Measurements from ENCODE around the gene IGF1R. TPM values are rescaled to one million over a fixed set of nuclear protein-coding genes. Genes with fewer than 3 reads are reported as not detected.

The IGF1R gene
- total and polyA plus RNA-seq, 2 of the 8 experiments (the other 6 are each of a cell fraction or from before 2014, with no cell fraction given): 32.9 to 109 TPM

DNA sequence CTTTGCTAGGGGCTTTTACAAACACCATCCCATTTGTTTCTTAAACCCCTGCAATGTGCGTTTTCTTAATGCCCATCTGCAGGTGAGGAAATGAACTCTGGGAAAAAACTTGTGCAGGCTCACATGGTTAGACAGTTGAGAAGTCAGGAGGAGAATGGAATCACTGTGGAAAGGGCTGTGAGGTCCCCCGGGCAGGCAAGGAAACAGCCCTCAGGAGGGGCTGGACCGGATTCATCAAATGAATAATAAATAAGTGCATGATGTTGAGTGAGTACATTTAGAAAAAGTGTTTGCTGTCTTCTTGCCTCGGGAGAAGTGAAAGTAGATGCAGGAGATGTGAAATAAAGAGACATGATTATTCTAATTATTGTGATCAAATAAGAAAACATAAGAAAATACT, 282.7 kb downstream of the IGF1R start:
- no peak overlapping the region for H3K9ac ChIP-seq (replicated peaks in 1 of 4; ENCODE audit: extremely low read depth in 1 of 4, low read depth in 3 of 4, low read length in 3 of 4)
- ChIA-PET CTCF (ENCODE audit: partially characterized antibody) (no interaction called here), POLR2A (ENCODE audit: partially characterized antibody) (no interaction called here)
- peaks cover 5 to 44% (median 29%) of the 10 kb centered on the region in 4 experiments; a peak in 6 of 8 replicates for H3K36me3 ChIP-seq (ENCODE audit: control insufficient read depth in 2 of 4, insufficient read depth in 4 of 4, low read length in 3 of 4)
- H4K20me1 ChIP-seq (replicated peaks in 1 of 2; ENCODE audit: control insufficient read depth in 1 of 2, insufficient read depth in 2 of 2, low read length in 2 of 2): no peaks in the 10 kb centered on the region
- no peak overlapping the region for H3K56ac ChIP-seq (replicated peaks; ENCODE audit: insufficient read length, low read depth, low read length)
- H3K4me1 ChIP-seq (replicated peaks in 1 of 4; ENCODE audit: control insufficient read depth in 3 of 4, insufficient read depth in 4 of 4, low read length in 3 of 4): no peaks in the 10 kb centered on the region
- H2BK120ac ChIP-seq (replicated peaks; ENCODE audit: low read depth, low read length): no peak overlapping the region
- H3K27ac ChIP-seq (ENCODE audit: low read depth, low read length): no peak overlapping the region
- no peak overlapping the region for H2BK5ac ChIP-seq (ENCODE audit: low read depth, low read length)
- H2BK15ac ChIP-seq (ENCODE audit: low read length): no peak overlapping the region
- H4K5ac ChIP-seq (ENCODE audit: insufficient read length, low read depth, low read length): no peak overlapping the region
- H3K79me2 ChIP-seq (ENCODE audit: control insufficient read depth in 1 of 2, insufficient read depth in 2 of 2, low read length in 2 of 2): no peaks in the 10 kb centered on the region
- FAIRE-seq: no peak
- no peak overlapping the region for H3K4me2 ChIP-seq (ENCODE audit: insufficient read depth in 1 of 2, low read depth in 2 of 2, low read length in 2 of 2)
- no peak overlapping the region for H3K4me3 ChIP-seq (ENCODE audit: extremely low read depth in 1 of 4, insufficient read depth in 2 of 4, low read depth in 3 of 4, low read length in 4 of 4)
- H3K23ac ChIP-seq (ENCODE audit: insufficient read length): no peak overlapping the region
- no peak for DNase-seq (ENCODE audit: low read depth in 1 of 2, low spot score in 2 of 2)
- no peak overlapping the region for H4K8ac ChIP-seq (ENCODE audit: extremely low read depth, insufficient read depth, low read length)
- H3K18ac ChIP-seq (ENCODE audit: extremely low read depth, low read length): no peak overlapping the region
- H2AFZ ChIP-seq (ENCODE audit: low read length): no peak overlapping the region
- H3K14ac ChIP-seq (ENCODE audit: insufficient read length): no peak overlapping the region
- H3K4ac ChIP-seq (replicated peaks; ENCODE audit: insufficient read length, low read depth, low read length): no peak overlapping the region
- no peaks in the 10 kb centered on the region for H3K9me3 ChIP-seq (ENCODE audit: insufficient read depth in 2 of 2, low read depth in 1 of 2, low read length in 1 of 2)
- no peak overlapping the region for H2AK5ac ChIP-seq (ENCODE audit: low read depth, low read length)
- H4K91ac ChIP-seq (replicated peaks; ENCODE audit: insufficient read length, low read length): no peak overlapping the region
- no peaks in the 10 kb centered on the region; the same call in none of the 2 replicates for H3K79me1 ChIP-seq (ENCODE audit: low read depth, low read length)
- H3K23me2 ChIP-seq (ENCODE audit: low read depth, low read length): no peaks in the 10 kb centered on the region
- H2BK12ac ChIP-seq (ENCODE audit: low read depth, low read length): no peak overlapping the region
- WGBS, 2 experiments (ENCODE audit: extremely low coverage in 1 of 2, insufficient coverage in 1 of 2, insufficient read length in 1 of 2, insufficient replicate concordance in 2 of 2, low coverage in 1 of 2, low lambda C conversion rate in 2 of 2, missing lambda C conversion rate in 1 of 2): 93% methylated on average over 4 of the region's 4 CpGs; no CpG with 5 or more reads in 1 of the 2 experiments
- H3K27me3 ChIP-seq (replicated peaks in 1 of 4; ENCODE audit: control insufficient read depth in 3 of 4, extremely low read depth in 1 of 4, insufficient read depth in 3 of 4, low read length in 3 of 4): no peaks in the 10 kb centered on the region
- no peak overlapping the region for H2BK20ac ChIP-seq (ENCODE audit: low read length)
- TF ChIP-seq FOSL1 (IDR thresholded peaks at IDR 0.05; ENCODE audit: insufficient read depth, low read depth, low read length) (no peak), JUND (IDR thresholded peaks at IDR 0.05; ENCODE audit: low read length) (no peak), POLR2A (IDR thresholded peaks at IDR 0.05; ENCODE audit: control extremely low read depth in 1 of 2, low read depth in 2 of 2, low read length in 2 of 2) (no peak), CHD1 (IDR thresholded peaks at IDR 0.05; ENCODE audit: low read depth, low read length) (no peak), CREB1 (IDR thresholded peaks at IDR 0.05) (no peak), SP2 (IDR thresholded peaks at IDR 0.05; ENCODE audit: low read length) (no peak), CTBP2 (IDR thresholded peaks at IDR 0.05; ENCODE audit: borderline replicate concordance, insufficient read depth, insufficient read length, low read length) (no peak)
